ENCODE results near the gene LRMDA.

DNA sequence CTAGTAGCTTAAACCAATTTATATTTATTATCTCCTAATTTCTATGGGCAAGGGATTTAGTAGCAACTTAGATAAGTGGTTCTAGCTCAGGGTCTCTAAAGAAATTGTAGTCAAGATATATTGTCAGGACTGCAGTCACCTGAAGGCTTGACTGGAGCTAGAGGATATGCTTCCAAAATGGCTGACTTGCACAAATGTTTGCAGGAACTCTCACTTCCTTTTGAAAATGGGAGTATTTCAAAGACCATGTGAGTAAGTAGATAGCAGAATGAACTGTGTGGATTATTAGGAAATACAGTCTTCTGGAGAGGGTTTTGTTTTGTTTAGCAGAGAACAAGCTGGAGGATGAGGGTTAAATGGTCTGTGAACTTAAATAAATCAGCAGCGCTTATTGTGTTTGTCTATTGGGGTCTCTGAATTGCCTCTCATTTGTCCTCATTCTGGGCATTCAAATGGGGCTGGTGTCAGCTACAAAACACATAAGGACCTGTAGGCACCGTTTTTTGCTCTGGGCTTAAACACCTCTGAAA is 524.6 kb downstream of the LRMDA start:
- TF ChIP-seq, protein P1, sequence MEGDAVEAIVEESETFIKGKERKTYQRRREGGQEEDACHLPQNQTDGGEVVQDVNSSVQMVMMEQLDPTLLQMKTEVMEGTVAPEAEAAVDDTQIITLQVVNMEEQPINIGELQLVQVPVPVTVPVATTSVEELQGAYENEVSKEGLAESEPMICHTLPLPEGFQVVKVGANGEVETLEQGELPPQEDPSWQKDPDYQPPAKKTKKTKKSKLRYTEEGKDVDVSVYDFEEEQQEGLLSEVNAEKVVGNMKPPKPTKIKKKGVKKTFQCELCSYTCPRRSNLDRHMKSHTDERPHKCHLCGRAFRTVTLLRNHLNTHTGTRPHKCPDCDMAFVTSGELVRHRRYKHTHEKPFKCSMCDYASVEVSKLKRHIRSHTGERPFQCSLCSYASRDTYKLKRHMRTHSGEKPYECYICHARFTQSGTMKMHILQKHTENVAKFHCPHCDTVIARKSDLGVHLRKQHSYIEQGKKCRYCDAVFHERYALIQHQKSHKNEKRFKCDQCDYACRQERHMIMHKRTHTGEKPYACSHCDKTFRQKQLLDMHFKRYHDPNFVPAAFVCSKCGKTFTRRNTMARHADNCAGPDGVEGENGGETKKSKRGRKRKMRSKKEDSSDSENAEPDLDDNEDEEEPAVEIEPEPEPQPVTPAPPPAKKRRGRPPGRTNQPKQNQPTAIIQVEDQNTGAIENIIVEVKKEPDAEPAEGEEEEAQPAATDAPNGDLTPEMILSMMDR (IDR thresholded peaks at IDR 0.05 in 2 of 3, conservative IDR thresholded peaks at IDR 0.05 in 1 of 3; ENCODE audit: borderline replicate concordance in 1 of 3, insufficient read depth in 1 of 3, low read depth in 2 of 3, low read length in 2 of 3) = no peak
- no peak for TF ChIP-seq POLR2AphosphoS5 (IDR thresholded peaks at IDR 0.05; ENCODE audit: low read depth, low read length)
- TF ChIP-seq, protein P2, sequence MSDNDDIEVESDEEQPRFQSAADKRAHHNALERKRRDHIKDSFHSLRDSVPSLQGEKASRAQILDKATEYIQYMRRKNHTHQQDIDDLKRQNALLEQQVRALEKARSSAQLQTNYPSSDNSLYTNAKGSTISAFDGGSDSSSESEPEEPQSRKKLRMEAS (IDR thresholded peaks at IDR 0.05) = no peak
- no peak for TF ChIP-seq EZH2 (IDR thresholded peaks at IDR 0.05)
- TF ChIP-seq POLR2A (IDR thresholded peaks at IDR 0.05; ENCODE audit: borderline replicate concordance, extremely low read depth, insufficient read depth, insufficient read length) = no peak

All from HCT116 (cell line).